ENCODE results near the gene KCNJ4.

KCNJ4 gene

GRCh38 chr22:38469306-38469781, 14.3 kb upstream of the KCNJ4 start:
- Histone ChIP-seq H3K4me3 (ENCODE audit: low read depth, low read length) (no peak overlapping the region), H3K36me3 (ENCODE audit: control insufficient read depth, insufficient read depth, low read length) (no peaks in the 10 kb centered on the region), H3K4me1 (ENCODE audit: control insufficient read depth, insufficient read depth, low read length) (peaks cover 5% of the 10 kb centered on the region), H3K27me3 (ENCODE audit: control insufficient read depth, insufficient read depth, low read length) (peaks cover 22% of the 10 kb centered on the region), H3K9ac (ENCODE audit: low read depth, low read length) (no peak overlapping the region), H3K9me3 (ENCODE audit: control insufficient read depth, insufficient read depth, low read length) (no peaks in the 10 kb centered on the region)

GRCh38 chr22:38468443-38469305, 13.7 kb upstream of the KCNJ4 start:
- H3K9me3 ChIP-seq (ENCODE audit: control insufficient read depth, insufficient read depth, low read length) = no peaks in the 10 kb centered on the region
- peaks cover 6% of the 10 kb centered on the region for H3K4me1 ChIP-seq (ENCODE audit: control insufficient read depth, insufficient read depth, low read length)
- H3K27me3 ChIP-seq (ENCODE audit: control insufficient read depth, insufficient read depth, low read length) = peaks cover 27% of the 10 kb centered on the region
- H3K36me3 ChIP-seq (ENCODE audit: control insufficient read depth, insufficient read depth, low read length) = no peaks in the 10 kb centered on the region
- H3K9ac ChIP-seq (ENCODE audit: low read depth, low read length) = peak overlapping the region; percentile 65
- H3K4me3 ChIP-seq (ENCODE audit: low read depth, low read length) = peak overlapping the region; percentile 77

GRCh38 chr22:38467904-38468442, 13.0 kb upstream of the KCNJ4 start, which contains the start of gene KDELR3:
KDELR3 (plus strand) TSS chr22:38468096; CDS start chr22:38468234, 138 bp downstream.
- peak within 1 kb of the TSS; percentile 77 for H3K4me3 ChIP-seq (ENCODE audit: low read depth, low read length)
- peaks cover 30% of the 10 kb centered on the region for H3K27me3 ChIP-seq (ENCODE audit: control insufficient read depth, insufficient read depth, low read length)
- no peaks in the 10 kb centered on the region for H3K9me3 ChIP-seq (ENCODE audit: control insufficient read depth, insufficient read depth, low read length)
- H3K4me1 ChIP-seq (ENCODE audit: control insufficient read depth, insufficient read depth, low read length) = peaks cover 7% of the 10 kb centered on the region
- peak within 1 kb of the TSS; percentile 65 for H3K9ac ChIP-seq (ENCODE audit: low read depth, low read length)
- H3K36me3 ChIP-seq (ENCODE audit: control insufficient read depth, insufficient read depth, low read length) = no peaks in the 10 kb centered on the region

DNA sequence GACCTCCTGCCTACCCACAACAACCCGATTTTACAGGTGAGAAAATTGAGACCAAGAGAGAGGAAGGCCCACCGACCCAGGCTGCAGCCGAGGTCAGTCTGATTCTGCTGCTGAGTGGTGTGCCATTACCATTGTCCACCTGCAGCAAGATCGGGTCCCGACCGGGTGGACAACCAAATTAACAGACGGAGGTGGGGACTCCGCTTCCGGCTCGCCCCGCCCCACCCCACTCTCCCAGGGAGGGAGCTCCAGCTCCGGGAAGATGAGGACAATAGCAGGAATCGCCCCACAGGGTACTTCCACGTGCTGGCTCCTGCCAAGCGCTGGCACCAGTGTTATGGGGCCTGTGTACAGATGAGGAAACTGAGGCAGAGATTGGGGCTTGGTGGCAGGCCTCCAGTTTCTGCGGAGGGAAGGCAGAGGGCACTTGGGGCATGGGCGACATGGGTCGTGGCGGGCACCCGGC, 12.5 kb upstream of the KCNJ4 start:
- peak overlapping the region; percentile 77 for H3K4me3 ChIP-seq (ENCODE audit: low read depth, low read length)
- H3K9ac ChIP-seq (ENCODE audit: low read depth, low read length) = no peak overlapping the region

DNA sequence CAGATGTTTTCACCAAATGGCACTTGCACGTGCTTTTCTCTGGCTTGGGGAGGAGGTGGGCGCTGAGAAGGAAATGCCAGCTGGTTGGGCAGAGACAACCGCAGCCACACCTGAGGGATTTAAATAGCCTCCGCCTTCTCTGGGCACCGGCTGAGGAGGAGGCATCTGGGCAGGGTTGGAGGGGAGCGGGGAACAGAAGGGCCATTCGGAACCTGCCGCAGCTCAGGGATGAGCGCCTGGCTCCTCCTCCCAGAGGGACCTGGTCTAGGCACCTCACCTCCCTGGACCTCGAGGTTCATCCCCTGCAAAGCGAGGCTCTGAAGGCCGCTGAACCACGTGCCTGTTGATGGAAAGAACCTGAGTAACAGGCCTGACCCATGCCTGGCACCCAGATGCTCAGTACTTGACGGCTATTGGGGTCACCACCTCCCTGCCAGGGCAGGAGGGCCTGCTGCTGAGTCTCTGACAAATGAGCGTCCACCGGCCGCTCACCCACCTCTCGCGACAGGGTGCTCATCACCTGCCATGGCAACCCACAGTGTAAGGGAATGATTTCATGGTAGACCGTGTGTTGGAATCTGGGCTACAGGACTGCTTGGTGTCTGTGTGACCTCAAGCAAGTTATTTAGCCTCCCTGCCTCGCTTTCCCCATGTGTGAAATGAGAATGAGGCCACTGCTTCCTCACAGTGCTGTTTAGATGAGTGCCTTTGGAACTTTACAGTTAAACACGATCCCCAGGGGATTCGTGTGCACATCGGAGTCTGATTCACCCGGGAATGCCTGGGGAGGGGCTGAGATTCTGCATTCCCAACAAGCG, 10.9 kb upstream of the KCNJ4 start:
- Histone ChIP-seq H3K4me1 (ENCODE audit: control insufficient read depth, insufficient read depth, low read length) (peaks cover 11% of the 10 kb centered on the region), H3K36me3 (ENCODE audit: control insufficient read depth, insufficient read depth, low read length) (no peaks in the 10 kb centered on the region), H3K4me3 (ENCODE audit: low read depth, low read length) (no peak overlapping the region), H3K27me3 (ENCODE audit: control insufficient read depth, insufficient read depth, low read length) (peaks cover 45% of the 10 kb centered on the region), H3K9me3 (ENCODE audit: control insufficient read depth, insufficient read depth, low read length) (no peaks in the 10 kb centered on the region), H3K9ac (ENCODE audit: low read depth, low read length) (no peak overlapping the region)

More for the DNA sequence above, 12.5 kb upstream of the KCNJ4 start:
- Histone ChIP-seq H3K27me3 (ENCODE audit: control insufficient read depth, insufficient read depth, low read length) (peaks cover 33% of the 10 kb centered on the region), H3K36me3 (ENCODE audit: control insufficient read depth, insufficient read depth, low read length) (no peaks in the 10 kb centered on the region), H3K4me1 (ENCODE audit: control insufficient read depth, insufficient read depth, low read length) (peaks cover 7% of the 10 kb centered on the region), H3K9me3 (ENCODE audit: control insufficient read depth, insufficient read depth, low read length) (no peaks in the 10 kb centered on the region)

DNA sequence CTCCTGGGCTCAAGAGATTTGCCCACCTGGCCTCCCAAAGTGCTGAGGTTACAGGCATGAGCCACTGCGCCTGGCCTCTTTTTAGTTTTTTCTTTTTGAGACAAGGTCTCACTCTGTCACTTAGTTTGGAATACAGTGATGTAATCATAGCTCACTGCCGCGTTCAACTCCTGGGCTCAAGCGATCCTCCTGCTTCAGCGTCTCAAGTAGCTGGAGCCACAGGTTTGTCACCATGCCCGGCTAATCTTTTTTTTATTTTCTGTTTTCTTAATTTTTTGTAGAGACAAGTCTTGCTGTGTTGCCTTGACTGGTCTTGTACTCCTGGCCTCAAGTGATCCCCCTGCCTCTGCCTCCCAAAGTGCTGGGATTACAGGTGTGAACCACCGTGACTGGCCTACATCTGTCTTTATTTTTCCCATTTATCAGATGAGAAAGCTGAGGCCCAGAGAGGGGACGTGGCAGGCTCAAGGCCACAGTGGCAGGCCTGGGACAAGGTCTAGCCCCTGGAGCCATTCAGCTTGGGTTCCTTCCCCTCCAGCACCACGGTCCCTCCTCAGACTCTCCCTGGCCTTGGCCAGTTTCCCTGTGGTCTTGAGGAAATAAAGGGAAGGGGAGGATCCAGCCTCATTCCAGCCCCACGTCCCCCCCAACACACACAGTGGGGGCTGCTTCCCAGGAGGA, 10.1 kb upstream of the KCNJ4 start:
- H3K27me3 ChIP-seq (ENCODE audit: control insufficient read depth, insufficient read depth, low read length) = peaks cover 52% of the 10 kb centered on the region
- H3K9ac ChIP-seq (ENCODE audit: low read depth, low read length) = no peak overlapping the region
- no peak overlapping the region for H3K4me3 ChIP-seq (ENCODE audit: low read depth, low read length)
- H3K36me3 ChIP-seq (ENCODE audit: control insufficient read depth, insufficient read depth, low read length) = no peaks in the 10 kb centered on the region
- no peaks in the 10 kb centered on the region for H3K9me3 ChIP-seq (ENCODE audit: control insufficient read depth, insufficient read depth, low read length)
- peaks cover 12% of the 10 kb centered on the region for H3K4me1 ChIP-seq (ENCODE audit: control insufficient read depth, insufficient read depth, low read length)

GRCh38 chr22:38462960-38463784, 8.2 kb upstream of the KCNJ4 start:
- peaks cover 12% of the 10 kb centered on the region for H3K4me1 ChIP-seq (ENCODE audit: control insufficient read depth, insufficient read depth, low read length)
- peak overlapping the region; percentile 28 for H3K4me3 ChIP-seq (ENCODE audit: low read depth, low read length)
- H3K36me3 ChIP-seq (ENCODE audit: control insufficient read depth, insufficient read depth, low read length) = no peaks in the 10 kb centered on the region
- H3K9ac ChIP-seq (ENCODE audit: low read depth, low read length) = no peak overlapping the region
- H3K27me3 ChIP-seq (ENCODE audit: control insufficient read depth, insufficient read depth, low read length) = peaks cover 56% of the 10 kb centered on the region
- no peaks in the 10 kb centered on the region for H3K9me3 ChIP-seq (ENCODE audit: control insufficient read depth, insufficient read depth, low read length)

- H3K9me3 ChIP-seq (ENCODE audit: control insufficient read depth, insufficient read depth, low read length) = no peaks in the 10 kb centered on the region
- H3K4me3 ChIP-seq (ENCODE audit: low read depth, low read length) = peak overlapping the region; percentile 23
- peaks cover 9% of the 10 kb centered on the region for H3K4me1 ChIP-seq (ENCODE audit: control insufficient read depth, insufficient read depth, low read length)
- peaks cover 56% of the 10 kb centered on the region for H3K27me3 ChIP-seq (ENCODE audit: control insufficient read depth, insufficient read depth, low read length)
- no peaks in the 10 kb centered on the region for H3K36me3 ChIP-seq (ENCODE audit: control insufficient read depth, insufficient read depth, low read length)
- no peak overlapping the region for H3K9ac ChIP-seq (ENCODE audit: low read depth, low read length)
Measured at GRCh38 chr22:38461414-38462081, 6.5 kb upstream of the KCNJ4 start.

GRCh38 chr22:38461057-38461413, 6.0 kb upstream of the KCNJ4 start:
- Histone ChIP-seq H3K4me1 (ENCODE audit: control insufficient read depth, insufficient read depth, low read length) (peaks cover 9% of the 10 kb centered on the region), H3K9me3 (ENCODE audit: control insufficient read depth, insufficient read depth, low read length) (no peaks in the 10 kb centered on the region), H3K9ac (ENCODE audit: low read depth, low read length) (no peak overlapping the region), H3K27me3 (ENCODE audit: control insufficient read depth, insufficient read depth, low read length) (peaks cover 56% of the 10 kb centered on the region), H3K36me3 (ENCODE audit: control insufficient read depth, insufficient read depth, low read length) (no peaks in the 10 kb centered on the region), H3K4me3 (ENCODE audit: low read depth, low read length) (peak overlapping the region; percentile 23)

- Histone ChIP-seq H3K36me3 (ENCODE audit: control insufficient read depth, insufficient read depth, low read length) (no peaks in the 10 kb centered on the region), H3K4me1 (ENCODE audit: control insufficient read depth, insufficient read depth, low read length) (peaks cover 9% of the 10 kb centered on the region), H3K9ac (ENCODE audit: low read depth, low read length) (no peak overlapping the region), H3K9me3 (ENCODE audit: control insufficient read depth, insufficient read depth, low read length) (no peaks in the 10 kb centered on the region), H3K27me3 (ENCODE audit: control insufficient read depth, insufficient read depth, low read length) (peaks cover 50% of the 10 kb centered on the region), H3K4me3 (ENCODE audit: low read depth, low read length) (no peak overlapping the region)
Measured at GRCh38 chr22:38460426-38460840, 5.4 kb upstream of the KCNJ4 start.
